GM19397 (cell line): Measurements from ENCODE around the gene LHX8.
"Not testable (repeated sequence)": the region's sequence is repeated elsewhere in the genome, so short reads cannot be mapped to it uniquely, and the experiment has no call there.

Source experiments
- ATAC-seq: cut with Tn5 transposase; IDR thresholded peaks from one replicate; pipeline ENCODE4 v1.9.1; 2021; ENCODE audit warnings: mild to moderate bottlenecking, moderate library complexity; ENCODE audit not compliant: unreplicated experiment

Gene LHX8

DNA sequence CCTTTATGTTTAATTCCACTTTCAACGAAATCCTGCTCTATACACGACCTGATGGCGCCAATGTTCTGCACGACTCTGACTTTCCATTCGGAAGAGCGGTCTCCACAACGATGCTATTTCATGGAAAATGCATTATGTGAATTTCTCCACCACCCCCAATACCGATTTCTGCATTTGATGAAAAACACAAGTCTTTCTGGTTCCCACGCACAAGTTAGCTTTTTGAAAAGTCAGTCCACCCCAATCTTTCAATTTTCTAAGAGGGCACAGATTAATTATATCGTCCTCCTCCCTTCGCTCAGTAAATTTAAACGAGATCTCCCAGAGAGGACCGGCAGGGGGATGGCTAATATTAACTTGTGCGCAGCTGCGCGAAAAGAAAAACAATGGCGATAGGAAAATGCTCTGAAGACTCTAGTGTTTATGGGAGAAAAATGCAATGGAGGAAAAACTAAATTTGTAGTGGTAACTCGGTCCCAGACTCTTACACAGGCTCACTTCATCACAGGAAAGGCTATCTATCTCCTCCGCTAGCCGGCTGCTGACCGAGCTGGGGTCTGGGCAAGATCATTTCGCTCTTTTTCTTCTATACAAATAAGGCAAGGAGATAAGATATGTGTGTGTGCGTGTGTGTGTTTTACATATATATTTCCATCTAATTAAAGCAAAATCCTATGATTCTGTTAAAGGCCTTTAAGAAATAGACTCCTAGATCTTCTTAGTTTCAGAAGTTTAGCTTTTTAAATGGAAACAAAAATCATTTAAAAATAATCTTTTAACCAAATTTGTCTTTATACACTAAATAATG lies 1.2 kb upstream of the LHX8 start:
- ATAC-seq: no peak

DNA sequence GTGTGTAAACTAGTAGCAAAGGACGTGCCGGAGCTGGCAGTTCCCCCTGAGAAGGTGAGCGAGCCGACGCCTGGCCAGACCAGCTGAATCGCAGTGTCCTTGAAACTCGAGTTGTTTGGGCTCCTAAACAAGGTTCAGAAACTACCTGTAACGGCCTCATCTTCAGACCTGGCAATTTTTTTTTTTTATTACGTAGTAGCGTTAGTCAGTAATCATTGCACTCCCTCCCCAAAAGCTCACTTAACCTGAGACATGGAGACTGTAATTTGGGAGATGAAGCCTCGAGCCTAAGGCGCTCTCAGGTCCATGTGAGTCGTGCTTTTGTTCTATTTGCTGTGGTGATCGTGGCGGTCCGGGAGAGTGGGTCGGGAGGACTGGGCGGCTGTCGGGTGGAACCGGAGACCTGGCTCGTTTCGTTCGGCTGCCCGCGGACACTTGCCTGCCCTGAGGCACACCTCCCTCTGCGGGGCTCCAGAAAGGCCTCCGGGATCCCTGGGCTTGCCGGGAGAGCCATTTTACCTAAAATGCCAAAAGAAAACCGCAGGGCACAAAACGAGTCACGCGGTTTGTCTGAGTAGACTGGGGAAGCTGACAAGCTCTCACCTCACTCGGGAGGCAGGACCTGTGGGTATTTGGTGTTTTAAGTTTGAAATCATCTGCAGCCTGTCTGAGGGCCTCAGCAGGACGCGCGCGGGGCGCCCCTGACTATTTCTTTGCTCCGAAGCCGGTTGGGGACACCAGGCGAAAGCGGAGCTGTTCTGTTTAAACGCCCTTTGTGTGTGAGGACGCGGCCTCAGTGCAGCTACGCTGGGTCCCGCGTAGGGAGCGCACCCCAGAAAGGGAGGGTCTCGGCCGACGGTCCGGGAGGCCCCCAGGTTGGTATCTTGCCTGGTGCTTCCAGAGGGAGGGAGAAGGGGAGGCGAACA lies 722 bp downstream of the LHX8 start:
- no peak for ATAC-seq

- ATAC-seq: no peak
These were observed 1.5 kb downstream of the LHX8 start for GRCh38 chr1:75135573-75136194.

- ATAC-seq: no peak
These were observed 2.1 kb downstream of the LHX8 start for GRCh38 chr1:75136195-75136815.

DNA sequence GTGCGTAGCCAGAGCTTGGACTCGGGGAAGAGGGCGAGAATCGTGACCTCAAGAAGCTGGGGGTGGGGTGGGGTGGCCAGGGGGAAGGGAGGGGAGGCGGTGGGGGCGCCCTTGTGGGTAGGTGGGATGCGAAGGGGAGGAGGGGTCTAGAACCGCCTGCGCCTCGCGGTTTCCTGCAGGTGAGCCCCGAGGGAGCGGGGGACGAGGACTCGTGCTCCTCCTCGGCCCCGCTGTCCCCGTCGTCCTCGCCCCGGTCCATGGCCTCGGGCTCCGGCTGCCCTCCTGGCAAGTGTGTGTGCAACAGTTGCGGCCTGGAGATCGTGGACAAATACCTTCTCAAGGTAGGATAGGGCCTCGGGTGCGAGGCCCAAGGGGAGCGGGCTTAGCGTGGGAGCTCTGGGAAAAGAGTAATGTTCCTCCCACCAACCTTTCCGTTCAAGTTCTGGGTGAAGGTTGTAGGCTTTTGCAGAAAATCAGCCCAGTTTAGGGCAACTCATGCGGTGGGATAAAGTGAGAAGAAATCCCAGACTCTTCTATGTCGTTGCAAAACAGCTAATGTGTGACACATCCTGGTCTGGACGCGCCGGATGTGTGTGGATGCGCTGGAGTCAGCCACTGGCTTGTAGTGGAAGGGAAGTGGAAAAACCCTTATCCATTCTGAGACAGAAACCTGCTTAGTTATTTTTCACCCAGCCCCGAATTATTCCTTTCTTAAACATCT lies 2.9 kb downstream of the LHX8 start:
- no peak for ATAC-seq

DNA sequence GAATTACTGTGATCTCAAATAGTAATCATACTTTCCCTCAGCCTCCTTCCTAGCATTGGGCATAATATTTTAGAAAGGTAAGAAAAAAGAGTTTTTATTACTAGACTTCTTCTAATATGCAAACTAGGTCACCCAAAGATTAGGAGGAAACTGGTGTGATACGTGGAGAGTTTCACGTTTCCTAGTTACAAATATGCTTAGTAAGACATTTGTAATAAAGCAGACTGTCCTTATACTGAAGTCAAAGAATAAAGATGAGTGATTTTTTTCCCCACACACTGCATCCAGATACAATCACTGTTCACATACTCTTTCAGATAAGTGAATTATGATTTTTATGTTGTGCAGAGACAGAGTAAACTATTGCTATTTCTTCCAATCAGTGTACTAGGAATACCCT lies 17.9 kb downstream of the LHX8 start:
- no peak for ATAC-seq

- ATAC-seq: no peak
These were observed 25.0 kb downstream of the LHX8 start for GRCh38 chr1:75159154-75159553.

GRCh38 chr1:75165264-75165663 lies 31.1 kb downstream of the LHX8 start:
- ATAC-seq: no peak

DNA sequence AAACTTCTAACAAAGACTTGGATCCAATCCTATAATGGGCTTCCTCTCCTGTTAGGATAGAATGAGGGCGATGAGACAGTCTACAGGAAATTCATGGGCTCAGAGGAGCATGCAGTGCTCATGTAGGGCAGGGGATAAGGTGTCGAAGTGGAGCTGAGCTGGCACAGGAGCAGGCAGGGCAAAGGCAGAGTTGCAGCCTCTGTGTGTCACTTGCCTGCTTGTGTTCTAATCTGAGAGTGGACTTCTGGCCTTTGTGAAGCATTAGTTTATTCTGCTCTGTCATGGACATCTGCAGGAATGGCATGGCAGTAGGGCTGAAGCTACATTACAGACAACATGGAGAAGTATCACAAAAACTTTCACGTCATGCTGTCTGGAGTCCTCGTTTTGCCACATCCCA lies 32.6 kb downstream of the LHX8 start:
- no peak for ATAC-seq

DNA sequence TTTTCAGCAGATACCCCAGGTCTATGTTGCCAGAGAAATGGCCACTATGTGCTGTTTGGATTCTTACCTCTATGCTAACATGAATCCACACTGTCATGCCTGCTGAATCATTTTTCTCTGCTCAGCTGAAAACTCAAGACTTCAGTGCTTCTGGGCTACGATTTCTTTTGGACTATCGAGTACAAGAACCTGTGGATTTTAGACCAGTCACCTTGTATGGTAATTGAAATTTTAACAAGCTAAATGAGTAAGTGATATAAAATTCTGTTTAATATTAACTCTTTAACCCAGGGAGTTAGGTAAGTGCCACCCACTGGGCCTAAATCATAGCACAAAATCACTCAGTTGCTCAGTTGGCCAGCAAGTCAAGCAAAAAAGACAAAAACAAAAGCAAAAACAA lies 35.8 kb downstream of the LHX8 start:
- no peak for ATAC-seq

DNA sequence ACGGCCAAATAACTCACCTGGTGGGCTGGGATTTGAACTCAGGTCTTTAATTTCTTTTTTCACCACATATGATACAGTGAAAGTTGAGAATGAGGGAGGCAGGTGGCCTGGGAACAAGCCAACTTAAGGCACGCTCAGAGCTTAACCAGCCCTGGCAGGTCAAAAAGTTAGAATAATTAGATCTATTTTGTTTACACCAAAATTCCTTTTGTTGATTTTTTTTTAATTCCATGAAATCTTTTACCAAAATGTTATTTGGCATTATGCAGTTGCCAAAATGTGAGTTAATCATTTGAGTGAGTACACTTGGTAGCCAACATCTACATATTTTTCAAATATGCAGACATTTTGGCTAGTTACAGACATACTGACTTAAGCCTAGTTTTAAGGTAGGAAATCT lies 36.8 kb downstream of the LHX8 start:
- no peak for ATAC-seq

GRCh38 chr1:75171876-75172275 lies 37.7 kb downstream of the LHX8 start:
- no peak for ATAC-seq

DNA sequence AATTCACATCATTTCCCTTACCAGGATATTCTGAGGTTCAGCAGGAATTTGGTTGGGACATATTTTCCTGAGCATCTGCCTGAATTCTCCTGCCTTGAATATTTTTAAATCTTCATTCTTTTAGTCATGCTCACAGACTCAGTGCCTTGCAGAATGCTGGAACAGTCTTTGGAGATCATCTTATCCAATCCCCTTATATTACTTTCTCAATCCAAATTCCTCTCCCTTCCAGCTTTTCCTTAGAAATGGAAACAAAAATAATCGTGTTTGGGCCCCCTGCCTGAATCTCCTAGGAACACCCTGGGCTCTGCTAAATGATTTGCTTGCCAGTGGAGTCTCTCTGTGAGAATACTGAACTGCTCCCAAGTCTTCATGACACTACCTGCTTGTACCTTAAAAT lies 38.4 kb downstream of the LHX8 start:
- no peak for ATAC-seq

DNA sequence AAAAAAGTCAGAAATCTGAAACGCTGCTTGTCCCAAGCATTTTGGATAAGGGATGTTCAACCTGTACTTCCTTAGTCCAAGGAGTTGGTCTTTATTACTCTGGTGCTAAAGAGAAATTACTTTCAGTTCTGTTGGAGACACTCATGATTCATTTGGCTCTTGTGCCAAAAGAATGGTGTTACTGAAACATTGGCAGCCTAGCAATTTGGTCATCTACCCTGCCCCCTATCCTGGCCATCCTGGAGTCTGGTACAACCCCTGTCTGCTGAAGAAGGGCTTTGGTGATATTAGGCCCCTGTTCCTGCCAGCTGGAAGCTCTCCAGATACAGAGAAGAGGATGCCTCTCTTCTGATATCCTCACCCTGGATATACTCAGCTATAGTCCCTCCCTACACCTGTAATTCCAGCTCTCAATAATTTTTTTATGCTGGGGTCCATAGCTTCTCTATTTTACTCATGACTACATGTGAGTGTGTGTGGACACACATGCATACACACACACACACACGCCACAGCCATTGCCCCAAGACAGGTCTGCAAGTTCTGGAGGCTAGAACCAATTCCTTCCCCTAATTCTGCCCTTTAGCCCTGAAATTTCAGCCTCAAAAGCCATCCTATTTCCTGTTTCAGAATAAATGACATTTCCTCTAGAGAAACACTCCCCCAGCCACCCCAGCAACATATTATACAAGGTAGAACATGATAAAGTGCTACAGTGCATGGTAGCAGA lies 40.0 kb downstream of the LHX8 start:
- ATAC-seq: no peak

DNA sequence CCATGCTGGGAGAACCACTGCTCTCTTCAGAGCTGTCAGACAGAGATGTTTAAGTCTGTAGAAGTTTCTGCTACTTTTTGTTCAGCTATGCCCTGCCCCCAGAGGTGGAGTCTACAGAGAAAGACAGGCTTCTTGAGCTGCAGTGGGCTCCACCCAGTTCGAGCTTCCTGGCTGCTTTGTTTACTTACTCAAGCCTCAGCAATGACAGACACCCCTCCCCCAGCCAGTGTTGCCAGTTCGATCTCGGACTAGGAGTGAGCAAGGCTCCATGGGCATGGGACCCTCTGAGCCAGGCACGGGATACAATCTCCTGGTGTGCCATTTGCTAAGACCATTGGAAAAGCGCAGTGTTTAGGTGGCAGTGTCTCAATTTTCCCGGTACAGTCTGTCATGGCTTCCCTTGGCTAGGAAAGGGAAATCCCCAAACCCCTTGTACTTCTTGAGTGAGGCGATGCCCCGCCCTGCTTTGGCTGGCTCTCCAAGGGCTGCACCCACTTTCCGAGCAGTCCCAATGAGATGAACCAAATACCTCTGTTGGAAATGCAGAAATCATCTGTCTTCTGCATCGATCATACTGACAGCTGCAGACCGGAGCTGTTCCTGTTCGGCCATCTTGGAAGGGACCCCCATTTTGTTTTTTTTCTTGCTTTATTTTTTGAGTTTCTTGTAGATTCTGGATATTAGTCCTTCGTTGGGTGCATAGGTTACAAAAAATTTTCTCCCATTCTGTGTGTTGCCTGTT lies 47.2 kb downstream of the LHX8 start:
- ATAC-seq: not testable (repeated sequence)

DNA sequence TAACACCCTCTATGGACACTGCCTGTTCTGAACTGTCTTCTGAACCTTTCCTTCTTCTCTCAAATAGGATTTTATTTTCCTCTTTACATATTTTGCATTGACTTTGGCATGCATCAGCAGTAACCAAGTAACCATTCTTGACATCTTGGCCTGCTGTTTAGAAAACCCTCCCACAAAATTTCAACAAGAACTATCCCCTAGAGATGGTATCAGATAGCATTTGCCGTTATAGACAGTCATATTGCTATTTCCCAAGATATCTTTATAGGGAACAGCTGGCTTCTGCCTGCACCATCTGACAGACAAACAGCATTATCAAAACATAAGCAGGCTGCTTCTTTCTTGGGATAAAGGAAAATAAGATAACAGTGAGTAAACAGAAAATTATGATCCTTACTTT lies 54.7 kb downstream of the LHX8 start:
- ATAC-seq: no peak

DNA sequence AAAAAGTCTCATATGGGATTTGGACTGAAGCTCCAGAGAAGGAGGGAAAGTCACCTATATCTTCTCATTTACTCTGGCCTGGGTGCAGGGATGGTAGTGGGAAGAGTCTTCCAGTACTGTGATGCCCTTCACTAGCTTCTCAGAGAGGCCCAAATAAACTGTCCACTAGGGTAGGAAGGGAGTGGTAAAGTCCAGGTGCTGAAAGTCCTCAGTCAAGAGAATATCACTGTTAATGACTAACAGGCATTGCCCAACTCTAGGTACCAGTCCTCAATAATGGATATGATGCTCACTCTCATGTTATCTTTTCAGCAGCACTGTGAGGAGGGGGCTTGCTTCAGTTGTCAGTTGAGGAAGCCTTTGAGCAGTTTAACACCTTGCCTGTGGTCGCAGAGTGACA lies 64.0 kb downstream of the LHX8 start:
- no peak for ATAC-seq

- no peak for ATAC-seq
These were observed 64.6 kb downstream of the LHX8 start for GRCh38 chr1:75198761-75199160.

- no peak for ATAC-seq
These were observed 68.6 kb downstream of the LHX8 start for GRCh38 chr1:75202751-75203150.
